ENCODE results near the gene POC1A. TPM values are rescaled to one million over a fixed set of nuclear protein-coding genes. Genes with fewer than 3 reads are reported as not detected.

The POC1A gene
- total RNA-seq, 2 donors from 2014 or later = 2.5 to 5.3 TPM

GRCh38 chr3:52039426-52039825, 114.8 kb downstream of the POC1A start:
- intact Hi-C loops (cut with DNase I) = no loop called here
- Histone ChIP-seq H3K9me3 (no peaks in the 10 kb centered on the region), H3K4me3 (no peak overlapping the region), H3K27me3 (replicated peaks; ENCODE audit: insufficient read depth) (no peaks in the 10 kb centered on the region), H3K36me3 (no peaks in the 10 kb centered on the region), H3K27ac (peak overlapping the region; percentile 15 to 30), H3K4me1 (replicated peaks) (no peaks in the 10 kb centered on the region)
- no peak for TF ChIP-seq CTCF (IDR thresholded peaks at IDR 0.05)
- no peak for TF ChIP-seq POLR2AphosphoS5 (IDR thresholded peaks at IDR 0.05)
- TF ChIP-seq POLR2A (IDR thresholded peaks at IDR 0.05) = no peak
- DNase-seq (ENCODE audit: low spot score) = no peak
- 91% methylated on average over 4 of the region's 4 CpGs for WGBS

- Histone ChIP-seq H3K27ac (no peak overlapping the region), H3K4me3 (no peak overlapping the region), H3K36me3 (no peaks in the 10 kb centered on the region), H3K27me3 (replicated peaks; ENCODE audit: insufficient read depth) (no peaks in the 10 kb centered on the region), H3K9me3 (no peaks in the 10 kb centered on the region), H3K4me1 (replicated peaks) (no peaks in the 10 kb centered on the region)
- TF ChIP-seq CTCF (IDR thresholded peaks at IDR 0.05) (no peak), POLR2AphosphoS5 (IDR thresholded peaks at IDR 0.05) (no peak), POLR2A (IDR thresholded peaks at IDR 0.05) (no peak)
- intact Hi-C loops (cut with DNase I) = no loop called here
- 88% methylated on average over 6 of the region's 6 CpGs for WGBS
- DNase-seq (ENCODE audit: low spot score) = no peak
Measured at GRCh38 chr3:52038227-52038626, 116.0 kb downstream of the POC1A start.

GRCh38 chr3:52037291-52037690, 116.9 kb downstream of the POC1A start:
- 91% methylated on average over 4 of the region's 4 CpGs for WGBS
- no peak overlapping the region for H3K27ac ChIP-seq
- intact Hi-C loops (cut with DNase I) = no loop called here
- no peak for DNase-seq (ENCODE audit: low spot score)
- H3K27me3 ChIP-seq (replicated peaks; ENCODE audit: insufficient read depth) = no peaks in the 10 kb centered on the region
- H3K36me3 ChIP-seq = no peaks in the 10 kb centered on the region
- H3K4me1 ChIP-seq (replicated peaks) = no peaks in the 10 kb centered on the region
- no peak overlapping the region for H3K4me3 ChIP-seq
- TF ChIP-seq POLR2AphosphoS5 (IDR thresholded peaks at IDR 0.05) (no peak), POLR2A (IDR thresholded peaks at IDR 0.05) (no peak), CTCF (IDR thresholded peaks at IDR 0.05) (no peak)
- no peaks in the 10 kb centered on the region for H3K9me3 ChIP-seq

- no peak for DNase-seq (ENCODE audit: low spot score)
- TF ChIP-seq POLR2A (IDR thresholded peaks at IDR 0.05) (no peak), CTCF (IDR thresholded peaks at IDR 0.05) (no peak), POLR2AphosphoS5 (IDR thresholded peaks at IDR 0.05) (no peak)
- Histone ChIP-seq H3K9me3 (no peaks in the 10 kb centered on the region), H3K4me1 (replicated peaks) (no peaks in the 10 kb centered on the region), H3K27me3 (replicated peaks; ENCODE audit: insufficient read depth) (no peaks in the 10 kb centered on the region), H3K27ac (no peak overlapping the region), H3K4me3 (no peak overlapping the region), H3K36me3 (no peaks in the 10 kb centered on the region)
- WGBS = 49% methylated on average over 5 of the region's 5 CpGs
- intact Hi-C loops (cut with DNase I) = no loop called here
Measured at GRCh38 chr3:52036829-52037228, 117.4 kb downstream of the POC1A start.

- Histone ChIP-seq H3K36me3 (no peaks in the 10 kb centered on the region), H3K4me3 (no peak overlapping the region), H3K27me3 (replicated peaks; ENCODE audit: insufficient read depth) (no peaks in the 10 kb centered on the region), H3K4me1 (replicated peaks) (no peaks in the 10 kb centered on the region), H3K27ac (no peak overlapping the region), H3K9me3 (no peaks in the 10 kb centered on the region)
- no peak for DNase-seq (ENCODE audit: low spot score)
- WGBS = 76% methylated on average over 5 of the region's 5 CpGs
- intact Hi-C loops (cut with DNase I) = no loop called here
- TF ChIP-seq POLR2A (IDR thresholded peaks at IDR 0.05) = no peak
- TF ChIP-seq POLR2AphosphoS5 (IDR thresholded peaks at IDR 0.05) = no peak
- TF ChIP-seq CTCF (IDR thresholded peaks at IDR 0.05) = no peak
Measured at GRCh38 chr3:52036222-52036694, 118.0 kb downstream of the POC1A start.
